ENCODE results near the gene FBXW10.
"Not testable (repeated sequence)": the region's sequence is repeated elsewhere in the genome, so short reads cannot be mapped to it uniquely, and the experiment has no call there.

- not testable (repeated sequence) for TF ChIP-seq CTCF (IDR thresholded peaks at IDR 0.05; ENCODE audit: borderline replicate concordance, extremely low read depth, low read length, poor library complexity, severe bottlenecking); EZH2 (IDR thresholded peaks at IDR 0.05; ENCODE audit: borderline replicate concordance, low read depth, low read length, severe bottlenecking)
Measured at GRCh38 chr17:18719428-18720110, 24.3 kb upstream of the FBXW10 start.

Data from DND-41 (cell line).